Medulla oblongata (tissue), 1 donor: Measurements from ENCODE around the gene KRT74.

ENCODE experiments used
- DNase-seq: peaks from one replicate; pipeline ENCODE4 v3.0.0-alpha.2; 2015; ENCODE audit errors: extremely low spot score

KRT74 gene

GRCh38 chr12:52539083-52539820 is 34.4 kb downstream of the KRT74 start:
- DNase-seq = peak; percentile 20

- DNase-seq = no peak
Measured at GRCh38 chr12:52537101-52537500, 36.5 kb downstream of the KRT74 start.

GRCh38 chr12:52535574-52535973 is 38.1 kb downstream of the KRT74 start:
- no peak for DNase-seq

- DNase-seq = no peak
Measured at GRCh38 chr12:52534482-52534881, 39.2 kb downstream of the KRT74 start.

- DNase-seq = peak; percentile 17
Measured at GRCh38 chr12:52533686-52534470, 39.8 kb downstream of the KRT74 start.

- DNase-seq = no peak
Measured at GRCh38 chr12:52532636-52533035, 41.0 kb downstream of the KRT74 start.

GRCh38 chr12:52531566-52532300 is 41.9 kb downstream of the KRT74 start:
- DNase-seq = peak; percentile 58

GRCh38 chr12:52530905-52531304 is 42.7 kb downstream of the KRT74 start:
- DNase-seq = no peak

- no peak for DNase-seq
Measured at GRCh38 chr12:52530366-52530765, 43.3 kb downstream of the KRT74 start.

- no peak for DNase-seq
Measured at GRCh38 chr12:52529846-52530245, 43.8 kb downstream of the KRT74 start.

GRCh38 chr12:52529417-52529816 is 44.2 kb downstream of the KRT74 start:
- no peak for DNase-seq

- DNase-seq = peak; percentile 77
Measured at GRCh38 chr12:52528641-52529143, 45.0 kb downstream of the KRT74 start.

GRCh38 chr12:52527121-52527800 is 46.4 kb downstream of the KRT74 start:
- DNase-seq = no peak

GRCh38 chr12:52526511-52526951 is 47.1 kb downstream of the KRT74 start:
- no peak for DNase-seq

GRCh38 chr12:52525661-52526499 is 47.8 kb downstream of the KRT74 start:
- DNase-seq = no peak

- no peak for DNase-seq
Measured at GRCh38 chr12:52524898-52525591, 48.6 kb downstream of the KRT74 start.

GRCh38 chr12:52524241-52524897 is 49.3 kb downstream of the KRT74 start:
- no peak for DNase-seq

GRCh38 chr12:52523824-52524223 is 49.8 kb downstream of the KRT74 start:
- no peak for DNase-seq

GRCh38 chr12:52522346-52523011 is 51.2 kb downstream of the KRT74 start:
- peak; percentile 28 for DNase-seq
